ENCODE results near the gene HTT.

The HTT gene

GRCh38 chr4:3237712-3238560 is 163.5 kb downstream of the HTT start:
- DNase-seq (ENCODE audit: insufficient read length, low spot score) (no peak), FAIRE-seq (no peak)
- no peak for TF ChIP-seq CTCF (IDR thresholded peaks at IDR 0.05; ENCODE audit: insufficient read depth, missing control alignments)

- TF ChIP-seq CTCF (IDR thresholded peaks at IDR 0.05; ENCODE audit: insufficient read depth, missing control alignments): no peak
- no peak for FAIRE-seq
Measured at GRCh38 chr4:3238721-3239120, 164.2 kb downstream of the HTT start.

GRCh38 chr4:3239303-3239702 is 164.8 kb downstream of the HTT start:
- FAIRE-seq (no peak), DNase-seq (ENCODE audit: insufficient read length, low spot score) (no peak)
- TF ChIP-seq CTCF (IDR thresholded peaks at IDR 0.05; ENCODE audit: insufficient read depth, missing control alignments): no peak

More at GRCh38 chr4:3238721-3239120, 164.2 kb downstream of the HTT start:
- DNase-seq (ENCODE audit: insufficient read length, low spot score): no peak

- DNase-seq (ENCODE audit: insufficient read length, low spot score) (no peak), FAIRE-seq (no peak)
- TF ChIP-seq CTCF (IDR thresholded peaks at IDR 0.05; ENCODE audit: insufficient read depth, missing control alignments): no peak
Measured at GRCh38 chr4:3239998-3240920, 165.8 kb downstream of the HTT start.

- no peak for TF ChIP-seq CTCF (IDR thresholded peaks at IDR 0.05; ENCODE audit: insufficient read depth, missing control alignments)
- FAIRE-seq: no peak
- no peak for DNase-seq (ENCODE audit: insufficient read length, low spot score)
Measured at GRCh38 chr4:3240936-3241522, 166.5 kb downstream of the HTT start.

GRCh38 chr4:3241898-3242524 is 167.5 kb downstream of the HTT start:
- FAIRE-seq: no peak
- no peak for DNase-seq (ENCODE audit: insufficient read length, low spot score)

More at GRCh38 chr4:3241898-3242524, 167.5 kb downstream of the HTT start:
- no peak for TF ChIP-seq CTCF (IDR thresholded peaks at IDR 0.05; ENCODE audit: insufficient read depth, missing control alignments)
